Stimulated activated CD4-positive, alpha-beta T cell treated with anti-CD3 and anti-CD28 coated beads, Interleukin-15, amount 100 ng/mL, for 24 hours (primary cell): ENCODE results near the gene S100A4.
"Not testable (repeated sequence)": the region's sequence is repeated elsewhere in the genome, so short reads cannot be mapped to it uniquely, and the experiment has no call there.

Experiments
- DNase-seq: peaks from one replicate; pipeline ENCODE4 v3.0.0-alpha.2; 2020

The S100A4 gene

GRCh38 chr1:153532181-153532580, 13.4 kb downstream of the S100A4 start:
- DNase-seq, result peak; percentile 53

GRCh38 chr1:153531638-153532037, 14.0 kb downstream of the S100A4 start:
- no peak for DNase-seq

GRCh38 chr1:153527683-153528040, 17.9 kb downstream of the S100A4 start:
- no peak for DNase-seq

- no peak for DNase-seq
Measured at GRCh38 chr1:153527023-153527682, 18.5 kb downstream of the S100A4 start.

- no peak for DNase-seq
Measured at GRCh38 chr1:153526132-153526543, 19.5 kb downstream of the S100A4 start.

- no peak for DNase-seq
Measured at GRCh38 chr1:153525088-153525728, 20.4 kb downstream of the S100A4 start.

GRCh38 chr1:153522353-153523048, 23.1 kb downstream of the S100A4 start:
- DNase-seq, result not testable (repeated sequence)

GRCh38 chr1:153521808-153522207, 23.8 kb downstream of the S100A4 start:
- not testable (repeated sequence) for DNase-seq

GRCh38 chr1:153520818-153521476, 24.7 kb downstream of the S100A4 start:
- DNase-seq, result no peak

GRCh38 chr1:153520137-153520691, 25.4 kb downstream of the S100A4 start:
- DNase-seq, result not testable (repeated sequence)

- DNase-seq, result no peak
Measured at GRCh38 chr1:153519242-153519641, 26.4 kb downstream of the S100A4 start.

- no peak for DNase-seq
Measured at GRCh38 chr1:153515504-153516394, 29.9 kb downstream of the S100A4 start.

- DNase-seq, result no peak
Measured at GRCh38 chr1:153513666-153514065, 31.9 kb downstream of the S100A4 start.

GRCh38 chr1:153513023-153513422, 32.6 kb downstream of the S100A4 start:
- no peak for DNase-seq

- peak; percentile 88 for DNase-seq
Measured at GRCh38 chr1:153510984-153511410, 34.6 kb downstream of the S100A4 start.

- DNase-seq, result peak; percentile 83
Measured at GRCh38 chr1:153509729-153510354, 35.8 kb downstream of the S100A4 start.

GRCh38 chr1:153509036-153509435, 36.6 kb downstream of the S100A4 start:
- DNase-seq, result no peak

GRCh38 chr1:153507926-153508583, 37.6 kb downstream of the S100A4 start:
- DNase-seq, result no peak

GRCh38 chr1:153506831-153507413, 38.7 kb downstream of the S100A4 start:
- no peak for DNase-seq

GRCh38 chr1:153506386-153506785, 39.2 kb downstream of the S100A4 start:
- no peak for DNase-seq

- DNase-seq, result no peak
Measured at GRCh38 chr1:153505576-153505975, 40.0 kb downstream of the S100A4 start.
